Neural progenitor cell (in vitro differentiated cells): ENCODE data around the gene EXOC3L2. TPM values are rescaled to one million over a fixed set of nuclear protein-coding genes. Genes with fewer than 3 reads are reported as not detected.

Source experiments
- DNase-seq: peaks from one replicate; pipeline ENCODE4 v3.0.0-alpha.2; 2016; ENCODE audit warnings: low spot score
- H2AFZ ChIP-seq: fragments of 200-600 bp; sonication (generic); replicated peaks from 2 replicates; pipeline ENCODE4 v1.6.1; 2016; ENCODE audit warnings: antibody characterized with exemption
- H3F3A ChIP-seq: fragments of 200-600 bp; sonication (generic); 2 replicates; pipeline ENCODE4 v1.6.1; 2016; ENCODE audit warnings: antibody characterized with exemption, low read depth
- H3K27ac ChIP-seq: fragments of 200-600 bp; sonication (generic); 2 replicates; pipeline ENCODE4 v1.5.1; 2016; ENCODE audit warnings: mild to moderate bottlenecking
- H3K27me3 ChIP-seq: fragments of 200-600 bp; sonication (generic); 2 replicates; pipeline ENCODE4 v1.6.1; 2016; ENCODE audit warnings: mild to moderate bottlenecking, moderate library complexity
- H3K36me3 ChIP-seq: fragments of 200-600 bp; sonication (generic); 2 replicates; pipeline ENCODE4 v1.5.1; 2016
- H3K4me1 ChIP-seq: fragments of 200-600 bp; sonication (generic); 2 replicates; pipeline ENCODE4 v1.6.1; 2016; ENCODE audit warnings: mixed run types
- H3K4me2 ChIP-seq: fragments of 200-600 bp; sonication (generic); 2 replicates; pipeline ENCODE4 v1.6.1; 2016
- H3K4me3 ChIP-seq: fragments of 200-600 bp; sonication (generic); 2 replicates; pipeline ENCODE4 v1.5.1; 2016
- H3K79me2 ChIP-seq: fragments of 200-600 bp; sonication (generic); 2 replicates; pipeline ENCODE4 v1.6.1; 2016; ENCODE audit warnings: low read depth
- H3K9ac ChIP-seq: fragments of 200-600 bp; sonication (generic); 2 replicates; pipeline ENCODE4 v1.6.1; 2016
- H3K9me3 ChIP-seq: fragments of 200-600 bp; sonication (generic); 2 replicates; pipeline ENCODE4 v1.5.1; 2016; ENCODE audit warnings: low read depth
- H4K20me1 ChIP-seq: fragments of 200-600 bp; sonication (generic); 2 replicates; pipeline ENCODE4 v1.6.1; 2016; ENCODE audit warnings: low read depth
- H3K27ac Mint-ChIP-seq: 3 replicates; pipeline ENCODE4 v1.8.0; 2021; ENCODE audit warnings: mixed read lengths
- H3K27me3 Mint-ChIP-seq: 2 replicates; pipeline ENCODE4 v1.8.0; 2022; ENCODE audit warnings: low read depth, mild to moderate bottlenecking, inconsistent platforms, moderate library complexity, mixed read lengths; ENCODE audit not compliant: insufficient read depth
- H3K36me3 Mint-ChIP-seq: 3 replicates; pipeline ENCODE4 v1.8.0; 2021; ENCODE audit warnings: mixed read lengths
- H3K4me1 Mint-ChIP-seq: 3 replicates; pipeline ENCODE4 v1.8.0; 2021; ENCODE audit warnings: mixed read lengths
- H3K4me3 Mint-ChIP-seq: 3 replicates; pipeline ENCODE4 v1.8.0; 2021; ENCODE audit warnings: mild to moderate bottlenecking, moderate library complexity, mixed read lengths
- H3K9me3 Mint-ChIP-seq: 3 replicates; pipeline ENCODE4 v1.8.0; 2020; ENCODE audit warnings: mixed read lengths
- CTCF ChIP-seq: fragments of 200-600 bp; sonication (generic); IDR thresholded peaks from 2 replicates; pipeline ENCODE4 v1.5.1; 2017; ENCODE audit warnings: antibody characterized with exemption, mild to moderate bottlenecking
- EZH2 ChIP-seq: fragments of 200-600 bp; sonication (generic); IDR thresholded peaks from 2 replicates; pipeline ENCODE4 v1.6.1; 2017; ENCODE audit warnings: antibody characterized with exemption, mild to moderate bottlenecking, moderate library complexity
- EZH2phosphoT487 ChIP-seq: fragments of 200-600 bp; sonication (generic); IDR thresholded peaks from 2 replicates; pipeline ENCODE4 v1.6.1; 2017; ENCODE audit warnings: antibody characterized with exemption
- total RNA-seq: library from RNA; depleted of rRNA; stranded (reverse); fragments of >200 nt; gene quantifications from 2 replicates; pipeline ENCODE4 v1.2.3, GENCODE V29; 2015; ENCODE audit warnings: low replicate concordance

EXOC3L2 gene
- total RNA-seq, 1 donor from 2014 or later: not detected

- Histone ChIP-seq H3K9me3 (no peaks in the 10 kb centered on the region), H3K36me3 (peaks cover 4% of the 10 kb centered on the region), H4K20me1 (no peaks in the 10 kb centered on the region), H3K27ac (no peak overlapping the region), H2AFZ (no peak overlapping the region), H3K4me1 (no peaks in the 10 kb centered on the region), H3K9ac (no peak overlapping the region), H3K4me2 (no peak overlapping the region), H3K27me3 (no peaks in the 10 kb centered on the region), H3K4me3 (no peak overlapping the region), H3F3A (no peaks in the 10 kb centered on the region), H3K79me2 (no peaks in the 10 kb centered on the region)
- TF ChIP-seq EZH2phosphoT487: no peak
- no peak for TF ChIP-seq EZH2
- no peak for TF ChIP-seq CTCF
- H3K4me3 Mint-ChIP-seq: no peak overlapping the region
- no peak overlapping the region for H3K27ac Mint-ChIP-seq
- H3K36me3 Mint-ChIP-seq: peaks cover 22% of the 10 kb centered on the region
- DNase-seq: no peak
- no peaks in the 10 kb centered on the region for H3K4me1 Mint-ChIP-seq
- H3K27me3 Mint-ChIP-seq: peaks cover 8% of the 10 kb centered on the region
- H3K9me3 Mint-ChIP-seq: no peaks in the 10 kb centered on the region
Observed at GRCh38 chr19:45291834-45292233, 46.6 kb upstream of the EXOC3L2 start.

- Histone ChIP-seq H4K20me1 (no peaks in the 10 kb centered on the region), H3F3A (no peaks in the 10 kb centered on the region), H3K79me2 (no peaks in the 10 kb centered on the region), H3K36me3 (no peaks in the 10 kb centered on the region), H2AFZ (no peak overlapping the region), H3K4me3 (no peak overlapping the region), H3K9ac (no peak overlapping the region), H3K4me1 (no peaks in the 10 kb centered on the region), H3K27me3 (no peaks in the 10 kb centered on the region), H3K27ac (no peak overlapping the region), H3K9me3 (no peaks in the 10 kb centered on the region), H3K4me2 (no peak overlapping the region)
- no peaks in the 10 kb centered on the region for H3K9me3 Mint-ChIP-seq
- no peak overlapping the region for H3K27ac Mint-ChIP-seq
- DNase-seq: no peak
- peaks cover 24% of the 10 kb centered on the region for H3K36me3 Mint-ChIP-seq
- no peaks in the 10 kb centered on the region for H3K4me1 Mint-ChIP-seq
- no peak overlapping the region for H3K4me3 Mint-ChIP-seq
- TF ChIP-seq CTCF (no peak), EZH2phosphoT487 (no peak), EZH2 (no peak)
- H3K27me3 Mint-ChIP-seq: peaks cover 8% of the 10 kb centered on the region
Observed at GRCh38 chr19:45290381-45290931, 45.2 kb upstream of the EXOC3L2 start.

- H3K36me3 ChIP-seq: peaks cover 4% of the 10 kb centered on the region
- H3K36me3 Mint-ChIP-seq: peaks cover 19% of the 10 kb centered on the region
Observed at GRCh38 chr19:45283443-45284033, 38.3 kb upstream of the EXOC3L2 start.

More at GRCh38 chr19:45283443-45284033, 38.3 kb upstream of the EXOC3L2 start:
- TF ChIP-seq CTCF (no peak), EZH2 (no peak), EZH2phosphoT487 (no peak)
- Mint-ChIP-seq H3K4me3 (no peak overlapping the region), H3K27me3 (peaks cover 7% of the 10 kb centered on the region), H3K4me1 (no peaks in the 10 kb centered on the region), H3K9me3 (no peaks in the 10 kb centered on the region), H3K27ac (no peak overlapping the region)
- H3K9ac ChIP-seq: no peak overlapping the region
- H3K27ac ChIP-seq: no peak overlapping the region
- H3K4me3 ChIP-seq: no peak overlapping the region
- no peaks in the 10 kb centered on the region for H3K27me3 ChIP-seq
- DNase-seq: no peak
- H3K4me2 ChIP-seq: no peak overlapping the region
- H3K79me2 ChIP-seq: no peaks in the 10 kb centered on the region
- H3K9me3 ChIP-seq: no peaks in the 10 kb centered on the region
- no peaks in the 10 kb centered on the region for H3F3A ChIP-seq
- no peaks in the 10 kb centered on the region for H4K20me1 ChIP-seq
- H2AFZ ChIP-seq: no peak overlapping the region
- H3K4me1 ChIP-seq: no peaks in the 10 kb centered on the region
